GM21786 (cell line): ENCODE data around the gene ZNF615.
"Not testable (repeated sequence)": the region's sequence is repeated elsewhere in the genome, so short reads cannot be mapped to it uniquely, and the experiment has no call there.

Experiments
- ATAC-seq: cut with Tn5 transposase; IDR thresholded peaks from one replicate; pipeline ENCODE4 v1.9.1; 2021; ENCODE audit not compliant: unreplicated experiment

ZNF615 gene

DNA sequence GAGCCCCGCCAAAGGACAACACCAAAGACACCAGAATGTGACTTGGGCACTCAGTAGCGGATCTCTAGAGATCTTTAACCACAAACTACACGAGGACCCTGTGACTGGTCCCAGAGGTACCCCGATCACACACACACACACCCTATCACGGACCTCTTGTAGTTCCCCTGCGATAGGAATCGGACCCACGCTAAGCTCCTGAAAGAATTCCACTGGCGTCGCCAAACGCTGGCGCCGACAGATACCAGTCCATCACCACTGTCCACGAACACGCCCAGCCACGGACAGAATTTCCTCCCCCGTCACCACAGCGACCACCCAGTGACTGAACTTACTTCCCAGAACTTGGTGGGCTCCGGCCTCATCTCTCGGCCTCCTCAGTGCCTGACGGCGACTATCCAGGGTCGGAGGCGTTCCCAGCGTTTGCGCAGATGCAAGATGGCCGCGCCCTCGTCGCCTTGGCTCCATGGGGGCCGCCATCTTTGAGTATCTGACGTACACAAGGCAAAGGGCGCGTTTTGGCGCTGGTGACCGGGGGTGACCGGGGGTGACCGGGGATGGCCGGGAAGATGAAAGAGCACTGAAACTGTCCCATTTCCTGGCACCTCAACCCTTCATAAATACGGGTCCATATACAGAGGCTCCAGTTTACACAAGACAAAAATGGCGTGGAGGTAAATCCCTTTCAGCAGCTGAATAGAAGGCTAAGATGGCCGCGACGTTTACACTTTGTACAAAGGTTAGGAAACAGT is at the start of gene ZNF615:
TSS of gene ZNF615 (minus strand) at position 406 of the 752 bp plus-strand sequence. CDS start 4,500 bp downstream, outside the sequence.
- peak; percentile 76 for ATAC-seq

DNA sequence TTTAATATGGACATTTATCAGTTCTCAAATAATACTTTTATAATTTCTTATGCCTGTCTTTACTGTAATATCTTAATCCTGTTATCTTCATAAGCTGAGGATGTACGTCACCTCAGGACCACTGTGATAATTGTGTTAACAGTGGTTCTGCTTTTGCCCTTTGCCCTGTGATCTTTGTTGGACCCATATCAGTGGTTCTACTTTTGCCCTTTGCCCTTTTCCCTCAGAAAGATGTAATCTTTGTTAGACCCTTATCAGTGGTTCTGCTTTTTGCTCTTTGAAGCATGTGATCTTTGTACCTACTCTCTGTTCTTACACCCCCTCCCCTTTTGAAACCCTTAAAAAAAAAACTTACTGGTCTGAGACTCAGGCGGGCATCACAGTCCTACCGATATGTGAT is 48.5 kb upstream of the ZNF615 start:
- ATAC-seq, result not testable (repeated sequence)

DNA sequence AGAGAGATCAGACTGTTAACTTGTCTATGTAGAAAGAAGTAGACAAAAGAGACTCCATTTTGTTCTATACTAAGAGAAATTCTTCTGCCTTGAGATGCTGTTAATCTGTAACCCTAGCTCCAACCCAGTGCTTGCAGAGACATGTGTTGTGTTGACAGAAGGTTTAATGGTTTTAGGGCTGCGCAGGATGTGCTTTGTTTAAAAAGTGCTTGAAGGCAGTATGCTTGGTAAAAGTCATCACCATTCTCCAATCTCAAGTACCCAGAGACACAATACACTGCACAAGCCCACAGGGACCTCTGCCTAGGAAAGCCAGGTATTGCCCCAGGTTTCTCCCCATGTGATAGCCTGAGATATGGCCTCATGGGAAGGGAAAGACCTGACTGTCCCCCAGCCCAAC is 43.7 kb upstream of the ZNF615 start:
- not testable (repeated sequence) for ATAC-seq

DNA sequence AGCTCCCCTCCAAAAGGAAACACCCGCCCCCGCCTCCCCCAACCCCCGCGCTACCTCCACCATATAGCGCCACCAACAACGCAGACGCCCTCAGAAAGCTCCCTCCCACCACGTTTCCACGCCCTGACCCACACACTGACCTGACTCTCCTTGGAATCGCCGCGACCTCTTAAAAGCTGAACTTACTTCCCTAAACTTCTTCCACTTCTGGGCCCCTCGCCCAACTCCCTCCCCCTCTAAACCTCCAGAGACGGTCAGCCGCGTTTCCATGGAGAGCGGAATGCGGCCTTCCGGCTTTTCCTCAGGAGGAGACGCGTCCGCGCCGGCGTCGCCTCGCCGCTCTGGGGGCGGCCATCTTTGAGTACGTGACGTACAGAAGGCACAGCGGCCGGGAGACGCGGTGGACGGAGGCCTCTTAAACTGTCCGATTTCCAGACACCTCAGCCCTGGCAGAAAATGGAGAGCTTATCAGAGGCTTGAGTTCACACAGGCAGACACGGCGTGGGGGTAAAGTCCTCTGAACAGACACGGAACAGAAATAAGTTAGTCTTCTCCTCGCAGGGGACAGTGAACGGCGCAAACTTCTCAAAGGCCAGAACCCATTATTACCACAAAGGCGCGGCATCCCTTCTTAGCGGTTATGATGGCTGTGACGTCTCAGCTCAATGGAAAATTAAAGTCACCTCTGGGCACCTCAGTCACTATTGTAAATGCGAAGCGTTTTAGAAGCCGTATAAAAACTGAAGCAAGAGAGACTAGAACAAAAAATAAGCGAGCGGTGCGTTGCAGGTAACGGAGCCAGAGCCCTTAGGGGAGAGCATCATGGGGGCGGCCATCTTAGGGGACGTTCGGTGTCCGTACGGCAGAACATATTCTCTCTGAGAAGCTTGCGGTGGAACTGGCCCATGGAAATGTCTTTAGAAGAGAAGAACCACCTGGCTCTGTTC is 40.8 kb upstream of the ZNF615 start, which contains the start of gene ZNF432:
TSS of gene ZNF432 (minus strand) at position 284 of the 947 bp plus-strand sequence. CDS start 1,970 bp downstream, outside the sequence.
- ATAC-seq, result peak; percentile 83

DNA sequence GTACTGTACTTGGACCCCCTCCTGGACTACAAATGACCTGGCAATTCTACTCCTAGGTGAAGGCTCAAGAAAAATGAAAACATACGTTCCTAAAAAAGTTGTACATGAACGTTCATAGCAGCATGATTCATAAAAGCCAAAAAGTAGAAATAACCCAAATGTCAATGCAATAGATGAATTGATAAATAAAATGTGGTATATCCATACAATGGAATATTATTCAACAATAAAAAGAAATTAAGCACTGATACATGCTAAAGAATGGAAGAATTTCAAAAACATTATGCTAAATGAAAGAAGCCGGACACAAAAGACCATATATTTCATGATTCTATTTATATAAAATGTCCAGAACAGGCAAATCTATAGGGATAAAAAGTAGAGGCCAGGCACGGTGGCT is 31.2 kb upstream of the ZNF615 start:
- no peak for ATAC-seq

DNA sequence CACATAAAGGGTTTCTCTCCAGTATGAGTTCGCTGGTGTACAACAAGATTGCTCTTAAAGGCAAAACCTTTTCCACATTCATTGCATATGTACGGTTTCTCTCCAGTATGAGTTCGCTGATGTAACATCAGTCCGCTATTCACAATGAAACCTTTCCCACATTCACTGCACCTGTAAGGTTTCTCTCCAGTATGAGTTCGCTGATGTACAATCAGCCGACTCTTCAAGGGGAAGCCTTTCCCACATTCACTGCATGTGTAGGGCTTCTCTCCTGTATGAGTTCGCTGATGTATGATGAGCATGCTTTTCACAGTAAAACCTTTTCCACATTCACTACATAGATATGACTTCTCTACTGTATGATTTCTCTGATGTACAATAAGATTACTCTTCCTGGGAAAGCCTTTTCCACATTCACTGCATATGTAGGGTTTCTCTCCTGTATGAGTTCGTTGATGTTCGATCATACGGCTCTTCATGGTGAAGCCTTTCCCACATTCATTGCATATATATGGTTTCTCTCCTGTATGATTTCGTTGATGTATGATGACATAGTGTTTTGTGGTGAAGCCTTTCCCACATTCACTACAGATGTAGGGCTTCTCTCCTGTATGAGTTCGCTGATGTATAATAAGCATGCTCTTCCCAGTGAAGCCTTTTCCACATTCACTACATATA is 26.2 kb upstream of the ZNF615 start:
- no peak for ATAC-seq

DNA sequence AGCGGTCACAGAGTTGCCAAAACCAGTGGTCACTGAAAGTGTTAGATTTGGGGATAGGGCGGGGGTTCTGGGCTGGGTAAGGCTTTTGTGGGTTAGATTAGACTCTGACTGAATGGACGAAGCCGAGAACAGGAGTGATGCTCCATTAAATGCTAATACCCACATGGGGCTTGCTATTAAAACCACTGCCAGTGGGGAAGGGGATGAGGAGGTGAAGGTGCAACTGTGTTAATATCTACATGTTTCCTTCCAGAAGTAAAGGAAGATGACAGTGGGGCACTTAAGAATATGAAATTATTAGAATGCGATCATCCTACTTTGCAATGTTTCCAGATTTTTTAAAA is 20.7 kb upstream of the ZNF615 start:
- ATAC-seq, result peak; percentile 17

DNA sequence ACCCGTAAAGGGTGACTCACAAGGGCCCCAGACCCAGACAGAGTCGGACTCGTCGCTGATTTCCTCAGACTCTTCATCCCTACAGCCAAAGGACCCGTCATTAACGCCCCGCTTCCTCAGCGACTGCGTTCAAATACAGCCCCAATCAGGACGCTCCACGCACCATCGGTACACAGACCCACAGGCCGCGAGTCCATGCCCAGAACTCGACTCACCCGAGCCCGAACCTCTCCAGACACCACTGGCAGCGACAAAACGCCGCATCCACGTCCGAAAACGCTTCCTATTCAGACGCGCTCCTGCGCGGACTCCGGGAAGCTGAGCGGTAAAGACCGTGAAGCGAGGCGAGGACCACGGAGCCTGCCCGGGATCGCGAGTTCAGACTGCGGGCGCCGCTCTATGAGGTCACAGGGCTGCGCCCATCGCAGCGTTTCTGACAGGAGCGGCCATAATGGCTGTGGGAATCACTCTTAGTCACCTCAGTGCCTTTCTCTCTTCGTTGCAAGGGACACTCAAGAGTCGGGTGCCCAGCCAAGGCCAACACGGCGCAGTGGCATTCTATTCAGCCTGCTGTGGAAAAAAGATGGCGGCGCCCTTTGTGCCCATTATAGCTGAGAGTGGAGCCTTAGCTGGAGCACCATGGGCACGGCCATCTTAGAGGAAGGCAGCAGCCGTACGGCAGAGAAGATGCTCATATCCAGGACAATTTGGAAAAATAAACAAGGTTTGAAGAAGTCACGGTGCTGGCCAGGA is 20.2 kb upstream of the ZNF615 start, which contains the start of gene ZNF614:
TSS of gene ZNF614 (minus strand) at position 353 of the 753 bp plus-strand sequence. CDS start 2,634 bp downstream, outside the sequence.
- peak; percentile 85 for ATAC-seq

DNA sequence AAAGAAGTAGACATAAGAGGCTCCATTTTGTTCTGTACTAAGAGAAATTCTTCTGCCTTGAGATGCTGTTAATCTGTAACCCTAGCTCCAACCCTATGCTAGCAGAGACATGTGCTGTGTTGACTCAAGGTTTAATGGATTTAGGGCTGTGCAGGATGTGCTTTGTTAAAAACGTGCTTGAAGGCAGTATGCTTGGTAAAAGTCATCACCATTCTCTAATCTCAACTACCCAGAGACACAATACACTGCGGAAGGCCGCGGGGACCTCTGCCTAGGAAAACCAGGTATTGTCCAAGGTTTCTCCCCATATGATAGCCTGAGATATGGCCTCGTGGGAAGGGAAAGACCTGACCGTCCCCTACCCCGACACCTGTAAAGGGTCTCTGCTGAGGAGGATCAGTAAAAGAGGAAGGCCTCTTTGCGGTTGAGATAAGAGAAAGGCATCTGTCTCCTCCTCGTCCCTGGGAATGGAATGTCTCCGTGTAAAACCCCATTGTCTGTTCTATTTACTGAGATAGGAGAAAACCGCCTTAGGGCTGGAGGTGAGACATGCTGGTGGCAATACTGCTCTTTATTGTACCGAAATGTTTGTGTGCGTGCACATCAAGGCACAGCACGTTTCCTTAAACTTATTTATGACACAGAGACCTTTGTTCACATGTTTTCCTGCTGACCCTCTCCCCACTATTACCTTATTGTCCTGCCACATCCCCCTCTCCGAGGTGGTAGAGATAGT is 18.4 kb upstream of the ZNF615 start:
- not testable (repeated sequence) for ATAC-seq

DNA sequence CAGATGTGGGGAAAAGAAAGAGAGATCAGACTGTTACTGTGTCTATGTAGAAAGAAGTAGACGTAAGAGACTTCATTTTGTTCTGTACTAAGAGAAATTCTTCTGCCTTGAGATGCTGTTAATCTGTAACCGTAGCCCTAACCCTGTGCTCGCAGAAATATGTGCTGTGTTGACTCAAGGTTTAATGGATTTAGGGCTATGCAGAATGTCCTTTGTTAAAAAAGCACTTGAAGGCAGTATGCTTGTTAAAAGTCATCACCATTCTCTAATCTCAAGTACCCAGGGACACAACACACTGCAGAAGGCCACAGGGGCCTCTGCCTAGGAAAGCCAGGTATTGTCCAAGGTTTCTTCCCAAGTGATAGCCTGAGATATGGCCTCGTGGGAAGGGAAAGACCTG is 16.5 kb upstream of the ZNF615 start:
- not testable (repeated sequence) for ATAC-seq

DNA sequence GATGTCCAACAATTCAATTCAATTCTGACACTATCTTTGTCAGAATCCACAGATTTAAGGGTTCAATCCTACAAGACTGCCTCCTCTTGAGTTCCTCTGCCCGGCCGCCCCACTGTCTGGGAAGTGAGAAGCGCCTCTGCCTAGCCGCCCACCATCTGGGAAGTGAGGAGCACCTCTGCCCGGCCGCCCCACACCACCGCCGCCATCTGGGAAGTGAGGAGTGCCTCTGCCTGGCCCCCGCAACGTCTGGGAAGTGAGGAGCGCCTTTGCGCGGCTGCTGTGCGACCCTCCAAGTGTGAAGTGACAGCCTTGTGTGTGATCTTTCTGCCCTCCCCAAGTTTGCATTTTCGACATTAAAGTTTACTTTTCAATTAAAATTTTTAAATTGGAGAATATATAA is 14.2 kb upstream of the ZNF615 start:
- ATAC-seq, result no peak

DNA sequence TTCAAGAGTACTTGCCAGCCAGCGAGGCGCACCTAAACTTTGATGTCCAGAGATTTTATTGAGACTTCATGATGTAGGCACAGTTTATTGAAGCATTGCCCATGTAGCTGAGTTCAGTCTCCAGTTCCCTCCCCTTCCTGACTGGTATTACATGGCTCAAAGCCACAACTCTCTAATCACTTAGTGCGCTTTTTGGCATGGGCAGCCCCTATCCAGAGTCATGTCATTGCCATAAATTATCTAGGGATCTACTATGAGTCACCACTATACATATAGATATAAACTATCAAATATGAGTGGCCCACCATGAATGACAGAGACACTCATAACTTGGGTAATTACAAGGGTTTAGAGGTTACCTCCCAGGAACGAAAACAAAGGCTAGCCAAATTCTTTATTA is 12.5 kb upstream of the ZNF615 start:
- no peak for ATAC-seq

DNA sequence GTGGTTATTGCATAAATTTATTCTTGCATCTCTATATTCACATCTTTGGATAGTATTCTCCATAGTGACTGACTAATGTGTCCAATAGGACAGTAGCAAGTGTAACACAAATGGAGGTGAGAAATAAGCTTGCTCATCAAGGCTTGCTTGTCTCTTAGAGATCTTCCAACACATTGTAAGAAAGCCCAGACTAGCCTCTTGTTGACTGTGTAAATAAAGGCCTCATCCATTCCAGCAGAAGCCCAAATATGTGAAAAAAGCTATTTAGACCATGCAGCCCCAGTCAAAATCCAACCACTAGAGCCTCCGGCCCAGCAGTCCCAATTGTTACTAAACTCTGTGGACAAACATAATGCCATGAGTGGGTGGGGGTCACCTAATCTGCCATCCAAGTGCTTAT is 2.7 kb upstream of the ZNF615 start:
- no peak for ATAC-seq

DNA sequence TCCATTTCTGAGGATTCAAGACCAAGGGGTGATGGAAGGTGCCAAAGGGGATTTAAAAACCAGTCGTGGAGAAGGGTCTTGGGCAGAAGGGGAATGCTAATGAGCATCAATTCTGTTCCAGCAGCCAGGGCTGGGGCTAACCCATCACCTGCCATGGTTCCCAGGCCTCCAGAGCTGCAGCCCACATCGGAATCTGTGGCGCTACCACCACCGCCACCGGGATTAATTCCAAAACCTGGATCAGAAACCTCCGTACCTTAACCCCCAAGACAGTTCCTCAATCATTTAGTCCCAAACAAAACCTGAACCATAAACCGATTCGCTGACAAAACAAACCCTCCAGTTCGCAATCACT is 583 bp downstream of the ZNF615 start:
- peak; percentile 9 for ATAC-seq

DNA sequence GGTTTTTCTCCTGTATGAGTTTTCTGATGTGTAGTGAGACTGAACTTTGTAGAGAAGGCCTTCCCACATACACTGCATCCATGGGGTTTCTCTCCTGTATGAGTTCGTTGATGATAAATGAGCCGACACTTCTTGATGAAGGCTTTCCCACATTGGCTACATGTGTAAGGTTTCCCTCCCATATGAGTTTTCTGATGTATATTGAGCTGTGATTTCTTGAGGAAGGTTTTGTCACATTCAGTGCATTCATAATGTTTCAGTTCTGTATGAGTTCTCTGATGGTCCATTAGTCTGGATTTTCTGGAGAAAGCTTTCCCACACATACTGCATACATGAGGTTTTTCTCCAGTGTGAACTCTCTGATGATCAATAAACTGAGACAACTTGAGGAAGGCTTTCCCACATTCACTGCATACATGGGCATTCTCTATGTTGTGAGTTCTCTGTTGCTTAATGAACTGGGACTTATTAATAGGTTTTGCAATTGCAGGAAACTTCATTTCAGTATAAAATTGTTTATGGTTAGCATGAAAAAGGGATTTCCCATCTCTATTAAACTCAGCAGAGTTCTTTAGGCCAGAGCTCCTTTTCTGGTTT is 13.9 kb downstream of the ZNF615 start:
- ATAC-seq, result no peak

DNA sequence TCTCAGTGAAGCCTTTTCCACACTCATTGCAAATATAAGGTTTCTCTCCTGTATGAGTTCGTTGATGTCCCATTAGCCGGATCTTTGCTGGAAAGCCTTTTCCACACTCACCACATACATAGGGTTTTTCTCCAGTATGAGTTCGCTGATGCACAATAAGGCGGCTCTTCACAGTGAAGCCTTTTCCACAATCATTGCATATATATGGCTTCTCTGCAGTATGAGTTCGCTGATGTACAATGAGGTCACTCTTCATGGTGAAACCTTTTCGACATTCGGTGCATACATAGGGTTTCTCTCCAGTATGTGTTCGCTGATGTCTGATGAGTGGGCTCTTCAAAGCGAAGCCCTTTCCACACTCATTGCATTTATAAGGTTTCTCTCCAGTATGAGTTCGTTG is 14.6 kb downstream of the ZNF615 start:
- no peak for ATAC-seq

DNA sequence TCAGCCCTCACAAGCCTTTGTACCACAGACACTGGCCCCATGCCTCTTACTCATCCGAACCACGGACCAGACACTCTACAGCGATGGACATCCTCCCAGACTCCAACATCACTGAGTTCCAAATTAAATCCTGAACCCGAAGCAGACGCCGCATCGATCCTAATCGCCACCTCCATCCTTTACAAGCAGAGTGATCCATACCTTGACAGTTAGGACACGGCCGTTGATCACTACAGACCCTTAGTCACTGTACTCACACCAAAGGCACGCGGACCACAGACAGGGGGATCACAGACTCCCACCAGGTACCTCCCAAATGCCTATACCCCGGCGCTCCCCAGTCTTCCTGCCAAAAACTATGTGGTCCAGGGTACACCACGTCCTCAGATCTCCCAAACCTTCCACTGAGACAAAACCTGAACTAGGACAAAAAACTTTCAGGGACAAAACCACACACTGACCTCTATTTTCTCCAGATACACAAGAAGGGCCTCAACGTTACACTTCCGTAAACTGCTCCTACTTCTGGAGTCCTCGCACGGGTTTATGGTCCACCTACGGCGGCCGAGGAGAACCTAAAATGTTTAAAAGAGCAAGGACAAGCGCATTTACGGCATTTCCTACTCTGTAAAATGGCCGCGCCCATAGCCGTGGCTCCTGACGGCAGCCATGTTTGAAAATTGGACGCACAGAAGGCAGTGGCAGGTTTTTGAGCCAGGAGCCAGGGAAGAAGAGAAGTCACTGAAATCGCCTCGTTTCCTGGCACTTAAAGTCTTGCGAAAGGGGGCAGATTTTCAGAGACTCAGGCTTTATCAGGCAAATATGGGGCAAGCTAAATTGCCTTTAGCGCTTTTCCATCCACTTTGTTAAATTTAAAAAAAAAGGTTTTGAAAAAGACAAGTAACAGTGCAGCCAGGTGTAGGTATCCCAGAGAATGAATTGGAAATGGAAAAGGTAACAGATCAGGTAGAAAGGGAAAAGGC is 21.4 kb downstream of the ZNF615 start, which contains the start of gene ZNF350:
TSS of gene ZNF350 (minus strand) at position 532 of the 983 bp plus-strand sequence. CDS start 12,480 bp downstream, outside the sequence.
- peak; percentile 79 for ATAC-seq

DNA sequence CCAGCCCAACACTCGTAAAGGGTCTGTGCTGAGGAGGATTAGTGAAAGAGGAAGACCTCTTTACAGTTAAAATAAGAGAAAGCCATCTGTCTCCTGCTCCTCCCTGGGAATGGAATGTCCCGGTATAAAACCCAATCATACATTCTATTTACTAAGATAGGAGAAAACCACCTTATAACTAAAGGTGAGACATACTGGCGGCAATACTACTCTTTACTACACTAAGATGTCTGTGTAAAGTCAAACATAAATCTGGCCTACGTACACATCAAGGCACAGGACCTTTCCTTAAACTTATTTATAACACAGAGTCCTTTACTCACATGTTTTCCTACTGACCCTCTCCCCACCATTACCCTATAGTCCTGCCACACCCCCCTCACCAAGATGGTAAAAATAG is 24.6 kb downstream of the ZNF615 start:
- ATAC-seq, result no peak
